Hematopoietic multipotent progenitor cell treated with erythropoietin and hydrocortisone succinate and interleukin-3 and kit ligand, for 8 days (in vitro differentiated cells): Measurements from ENCODE around the gene TRPM2.

Experiments
- DNase-seq: peaks from one replicate; pipeline ENCODE4 v3.0.0-alpha.2; 2015

Gene TRPM2

GRCh38 chr21:44432841-44433790 lies 79.7 kb downstream of the TRPM2 start:
- no peak for DNase-seq

- no peak for DNase-seq
These were observed 80.6 kb downstream of the TRPM2 start for GRCh38 chr21:44433791-44434567.

GRCh38 chr21:44434568-44434925 lies 81.1 kb downstream of the TRPM2 start:
- DNase-seq, result no peak

- DNase-seq, result no peak
These were observed 81.7 kb downstream of the TRPM2 start for GRCh38 chr21:44434936-44435635.

- DNase-seq, result no peak
These were observed 82.7 kb downstream of the TRPM2 start for GRCh38 chr21:44436111-44436611.

- DNase-seq, result no peak
These were observed 83.5 kb downstream of the TRPM2 start for GRCh38 chr21:44436958-44437357.

- no peak for DNase-seq
These were observed 83.9 kb downstream of the TRPM2 start for GRCh38 chr21:44437371-44437695.

- DNase-seq, result no peak
These were observed 84.4 kb downstream of the TRPM2 start for GRCh38 chr21:44437696-44438431.

- no peak for DNase-seq
These were observed 85.2 kb downstream of the TRPM2 start for GRCh38 chr21:44438531-44439210.

GRCh38 chr21:44439211-44439600 lies 85.8 kb downstream of the TRPM2 start:
- DNase-seq, result no peak

- no peak for DNase-seq
These were observed 87.0 kb downstream of the TRPM2 start for GRCh38 chr21:44440241-44441040.

- DNase-seq, result no peak
These were observed 87.6 kb downstream of the TRPM2 start for GRCh38 chr21:44441041-44441400.

GRCh38 chr21:44441581-44442265 lies 88.3 kb downstream of the TRPM2 start:
- no peak for DNase-seq

- DNase-seq, result no peak
These were observed 89.1 kb downstream of the TRPM2 start for GRCh38 chr21:44442266-44443125.

- DNase-seq, result no peak
These were observed 90.0 kb downstream of the TRPM2 start for GRCh38 chr21:44443291-44443890.

GRCh38 chr21:44443891-44444285 lies 90.5 kb downstream of the TRPM2 start:
- DNase-seq, result no peak

GRCh38 chr21:44444286-44444931 lies 91.0 kb downstream of the TRPM2 start:
- no peak for DNase-seq

GRCh38 chr21:44445145-44445812 lies 91.9 kb downstream of the TRPM2 start:
- DNase-seq, result no peak
